Measurements from ENCODE around the gene PALS1. TPM values are rescaled to one million over a fixed set of nuclear protein-coding genes. Genes with fewer than 3 reads are reported as not detected.

PALS1 gene
- total and polyA plus RNA-seq, 2 of the 8 experiments (the other 6 are each of a cell fraction or from before 2014, with no cell fraction given) = 6.7 to 25.1 TPM

DNA sequence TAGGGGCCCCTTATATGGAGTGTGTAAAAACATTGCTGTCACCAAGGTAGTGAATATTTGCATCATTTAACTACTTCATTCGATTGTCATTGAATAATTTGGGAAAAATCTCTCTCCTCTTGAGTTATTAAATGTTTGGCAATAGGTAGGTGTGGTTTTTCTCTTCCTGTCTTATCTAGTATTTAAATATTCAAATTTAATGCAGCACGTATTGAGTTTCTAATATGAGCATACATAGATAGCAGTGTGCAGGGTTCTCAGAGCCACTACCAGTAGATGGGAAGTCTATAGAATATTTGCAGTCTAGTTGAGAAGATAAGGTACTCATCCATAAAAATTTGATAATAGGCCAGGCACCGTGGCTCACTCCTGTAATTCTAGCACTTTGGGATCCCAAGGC lies 16.7 kb downstream of the PALS1 start:
- no peak overlapping the region for H3K4ac ChIP-seq (replicated peaks; ENCODE audit: insufficient read length, low read depth, low read length)
- no peak overlapping the region for H2BK12ac ChIP-seq (ENCODE audit: low read depth, low read length)
- no peak overlapping the region for H3K23ac ChIP-seq (ENCODE audit: insufficient read length)
- no peaks in the 10 kb centered on the region for H3K23me2 ChIP-seq (ENCODE audit: low read depth, low read length)
- ChIA-PET POLR2A (ENCODE audit: partially characterized antibody) (no interaction called here), CTCF (ENCODE audit: partially characterized antibody) (interaction anchor here (1.3 kb wide), 1 partner anchor 28 kb away, joined by 4 read pairs; no protein-coding TSS in a partner anchor)
- H3K9ac ChIP-seq (replicated peaks in 1 of 4; ENCODE audit: extremely low read depth in 1 of 4, low read depth in 3 of 4, low read length in 3 of 4) = no peak overlapping the region
- no peak overlapping the region for H4K8ac ChIP-seq (ENCODE audit: extremely low read depth, insufficient read depth, low read length)
- H3K79me2 ChIP-seq (ENCODE audit: control insufficient read depth in 1 of 2, insufficient read depth in 2 of 2, low read length in 2 of 2) = peaks cover 0 to 50% of the 10 kb centered on the region in 2 experiments; a peak in 3 of 4 replicates
- H3K4me2 ChIP-seq (ENCODE audit: insufficient read depth in 1 of 2, low read depth in 2 of 2, low read length in 2 of 2) = no peak overlapping the region
- no peak for TF ChIP-seq ATF3 (IDR thresholded peaks at IDR 0.05; ENCODE audit: insufficient read depth, low read depth, low read length)
- TF ChIP-seq, protein P1, sequence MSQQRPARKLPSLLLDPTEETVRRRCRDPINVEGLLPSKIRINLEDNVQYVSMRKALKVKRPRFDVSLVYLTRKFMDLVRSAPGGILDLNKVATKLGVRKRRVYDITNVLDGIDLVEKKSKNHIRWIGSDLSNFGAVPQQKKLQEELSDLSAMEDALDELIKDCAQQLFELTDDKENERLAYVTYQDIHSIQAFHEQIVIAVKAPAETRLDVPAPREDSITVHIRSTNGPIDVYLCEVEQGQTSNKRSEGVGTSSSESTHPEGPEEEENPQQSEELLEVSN (IDR thresholded peaks at IDR 0.05) = no peak
- no peak for TF ChIP-seq RAD21 (IDR thresholded peaks at IDR 0.05 in 1 of 2, conservative IDR thresholded peaks at IDR 0.05 in 1 of 2; ENCODE audit: low read depth in 2 of 2, low read length in 2 of 2)
- H2BK5ac ChIP-seq (ENCODE audit: low read depth, low read length) = no peak overlapping the region
- H4K20me1 ChIP-seq (replicated peaks in 1 of 2; ENCODE audit: control insufficient read depth in 1 of 2, insufficient read depth in 2 of 2, low read length in 2 of 2) = peaks cover 0 to 2% of the 10 kb centered on the region in 2 experiments
- H4K5ac ChIP-seq (ENCODE audit: insufficient read length, low read depth, low read length) = no peak overlapping the region
- WGBS, 2 experiments (ENCODE audit: extremely low coverage in 1 of 2, insufficient coverage in 1 of 2, insufficient read length in 1 of 2, insufficient replicate concordance in 2 of 2, low coverage in 1 of 2, low lambda C conversion rate in 2 of 2, missing lambda C conversion rate in 1 of 2) = 84% methylated on average over 3 of the region's 3 CpGs; no CpG with 5 or more reads in 1 of the 2 experiments
- no peak overlapping the region for H2AK5ac ChIP-seq (ENCODE audit: low read depth, low read length)
- no peaks in the 10 kb centered on the region for H3K36me3 ChIP-seq (ENCODE audit: control insufficient read depth in 2 of 4, insufficient read depth in 4 of 4, low read length in 3 of 4)
- no peak overlapping the region for H4K91ac ChIP-seq (replicated peaks; ENCODE audit: insufficient read length, low read length)
- H3K4me3 ChIP-seq (ENCODE audit: extremely low read depth in 1 of 4, insufficient read depth in 2 of 4, low read depth in 3 of 4, low read length in 4 of 4) = no peak overlapping the region
- no peak overlapping the region for H2BK120ac ChIP-seq (replicated peaks; ENCODE audit: low read depth, low read length)
- H3K27ac ChIP-seq (ENCODE audit: low read depth, low read length) = no peak overlapping the region
- no peak overlapping the region for H2BK20ac ChIP-seq (ENCODE audit: low read length)
- no peak overlapping the region for H2BK15ac ChIP-seq (ENCODE audit: low read length)
- H3K27me3 ChIP-seq (replicated peaks in 1 of 4; ENCODE audit: control insufficient read depth in 3 of 4, extremely low read depth in 1 of 4, insufficient read depth in 3 of 4, low read length in 3 of 4) = no peaks in the 10 kb centered on the region
- no peak for DNase-seq (ENCODE audit: low read depth in 1 of 2, low spot score in 2 of 2)
- H3K56ac ChIP-seq (replicated peaks; ENCODE audit: insufficient read length, low read depth, low read length) = no peak overlapping the region
- H3K79me1 ChIP-seq (ENCODE audit: low read depth, low read length) = 0 out of 2 replicates have a peak, but pooled peaks cover 3% of the 10 kb centered on the region
- no peaks in the 10 kb centered on the region for H3K9me3 ChIP-seq (ENCODE audit: insufficient read depth in 2 of 2, low read depth in 1 of 2, low read length in 1 of 2)
- H3K18ac ChIP-seq (ENCODE audit: extremely low read depth, low read length) = no peak overlapping the region
- H3K14ac ChIP-seq (ENCODE audit: insufficient read length) = no peak overlapping the region
- H3K4me1 ChIP-seq (replicated peaks in 1 of 4; ENCODE audit: control insufficient read depth in 3 of 4, insufficient read depth in 4 of 4, low read length in 3 of 4) = peaks cover 0 to 3% (median 1%) of the 10 kb centered on the region in 4 experiments; a peak in 2 of 7 replicates
- no peak for FAIRE-seq
- no peak overlapping the region for H2AFZ ChIP-seq (ENCODE audit: low read length)
